ENCODE results near the gene STIP1.

Gene STIP1

DNA sequence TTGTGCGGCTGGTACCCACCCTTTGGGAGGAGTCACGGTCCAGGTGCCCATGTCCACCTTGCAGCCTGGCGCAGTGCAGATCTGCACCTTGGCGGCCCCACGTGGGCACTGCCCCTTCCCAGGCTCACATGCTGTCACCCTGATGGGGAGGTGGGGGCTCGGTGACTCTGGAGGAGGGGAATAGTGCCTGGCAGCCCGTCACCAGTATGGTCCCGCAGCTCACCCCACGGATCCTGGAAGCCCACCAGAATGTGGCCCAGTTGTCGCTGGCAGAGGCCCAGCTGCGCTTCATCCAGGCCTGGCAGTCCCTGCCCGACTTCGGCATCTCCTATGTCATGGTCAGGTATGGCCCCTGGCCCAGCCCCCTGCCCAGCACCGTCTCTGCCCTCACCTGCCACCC lies 34.8 kb downstream of the STIP1 start:
- DNase-seq (ENCODE audit: low spot score) (no peak), FAIRE-seq (no peak)

DNA sequence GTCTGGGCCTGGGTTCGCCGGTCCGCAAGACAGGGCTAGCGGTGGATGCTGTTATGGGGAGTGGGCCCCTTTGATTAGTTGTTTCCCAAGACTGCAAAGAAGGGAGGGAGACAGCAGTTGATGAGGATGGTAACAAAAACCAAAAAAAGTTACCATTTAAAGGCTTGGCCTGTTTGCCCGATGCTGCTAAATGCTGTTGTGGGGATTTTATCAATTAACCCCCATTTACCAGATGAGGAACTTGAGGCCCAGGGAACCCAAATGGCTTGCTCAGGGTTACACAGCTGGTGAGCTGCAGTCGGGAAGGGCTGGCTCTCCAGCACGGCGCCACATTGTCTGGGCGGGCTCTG lies 36.7 kb downstream of the STIP1 start:
- FAIRE-seq (no peak), DNase-seq (ENCODE audit: low spot score) (no peak)

DNA sequence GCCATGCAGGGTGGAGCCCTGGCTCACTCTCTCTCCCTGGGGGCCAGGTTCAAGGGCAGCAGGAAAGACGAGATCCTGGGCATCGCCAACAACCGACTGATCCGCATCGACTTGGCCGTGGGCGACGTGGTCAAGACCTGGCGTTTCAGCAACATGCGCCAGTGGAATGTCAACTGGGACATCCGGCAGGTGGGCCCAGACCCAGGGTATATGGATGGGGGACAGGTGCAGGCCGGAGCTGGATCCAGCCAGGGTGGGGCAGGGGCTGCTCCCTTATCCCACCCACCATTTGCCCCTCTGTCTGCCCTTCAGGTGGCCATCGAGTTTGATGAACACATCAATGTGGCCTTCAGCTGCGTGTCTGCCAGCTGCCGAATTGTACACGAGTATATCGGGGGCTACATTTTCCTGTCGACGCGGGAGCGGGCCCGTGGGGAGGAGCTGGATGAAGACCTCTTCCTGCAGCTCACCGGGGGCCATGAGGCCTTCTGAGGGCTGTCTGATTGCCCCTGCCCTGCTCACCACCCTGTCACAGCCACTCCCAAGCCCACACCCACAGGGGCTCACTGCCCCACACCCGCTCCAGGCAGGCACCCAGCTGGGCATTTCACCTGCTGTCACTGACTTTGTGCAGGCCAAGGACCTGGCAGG lies 37.2 kb downstream of the STIP1 start:
- no peak for FAIRE-seq

GRCh38 chr11:64224151-64224890 lies 38.4 kb downstream of the STIP1 start:
- FAIRE-seq (no peak), DNase-seq (ENCODE audit: low spot score) (no peak)

More for the DNA sequence above, 37.2 kb downstream of the STIP1 start:
- no peak for DNase-seq (ENCODE audit: low spot score)

GRCh38 chr11:64224891-64225607 lies 39.1 kb downstream of the STIP1 start:
- DNase-seq (ENCODE audit: low spot score), result no peak

DNA sequence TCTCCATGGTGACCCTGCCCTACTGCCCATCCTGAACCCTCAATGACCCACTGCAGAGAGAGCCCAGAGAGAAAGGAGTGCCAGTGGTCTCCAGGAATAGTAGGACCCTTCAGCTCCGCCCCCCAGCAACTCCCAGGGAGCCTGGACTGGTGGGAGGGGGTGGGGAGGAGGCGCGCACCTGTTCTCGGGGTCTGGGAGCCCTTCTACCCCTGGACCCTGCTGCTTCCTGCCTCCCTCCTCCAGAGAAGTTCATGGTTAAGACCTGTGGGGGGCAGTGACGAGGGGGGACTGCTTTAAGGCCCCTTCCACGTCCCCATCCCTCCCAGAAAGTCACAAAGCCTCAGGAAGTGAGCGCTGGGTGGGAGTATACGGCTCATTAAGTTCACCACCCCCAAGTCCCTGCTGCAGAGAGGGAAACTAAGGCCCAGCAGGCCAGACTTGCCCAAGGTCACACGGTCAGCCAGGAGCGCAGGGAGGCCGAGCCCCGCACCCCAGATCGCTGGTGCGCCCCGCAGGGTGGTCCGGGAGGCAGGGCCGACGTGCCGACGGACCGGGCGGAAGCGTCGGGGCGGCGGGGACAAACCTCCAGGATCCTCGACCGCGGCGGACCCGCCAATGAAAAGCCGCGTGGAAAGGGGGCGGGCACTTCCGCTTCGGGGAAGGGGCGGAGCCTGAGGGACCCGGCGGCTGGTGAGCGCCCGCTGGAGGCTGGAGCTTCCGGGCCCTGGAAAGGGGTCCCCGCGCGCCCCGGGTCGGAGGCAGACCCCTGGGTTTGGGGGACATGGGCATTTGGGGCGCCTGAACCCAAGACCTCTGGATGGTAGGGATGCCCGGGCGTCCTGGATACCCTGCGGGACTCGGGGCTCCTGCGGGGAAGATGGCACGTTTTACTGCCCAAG lies 39.9 kb downstream of the STIP1 start, which contains the start of the genes NUDT22 and TRPT1:
Gene NUDT22, plus strand, starts transcription at position 667 of the 899 bp plus-strand sequence. CDS start 379 bp downstream, outside the sequence.
Gene TRPT1, minus strand, starts transcription at position 579 of the 899 bp plus-strand sequence. Its CDS starts 326 bp downstream, at position 253.
- FAIRE-seq (no peak), DNase-seq (ENCODE audit: low spot score) (peak; percentile 96)

More at GRCh38 chr11:64224891-64225607, 39.1 kb downstream of the STIP1 start:
- FAIRE-seq, result no peak

- FAIRE-seq (no peak), DNase-seq (ENCODE audit: low spot score) (peak; percentile 45)
These were observed 40.6 kb downstream of the STIP1 start for GRCh38 chr11:64226507-64227051.

GRCh38 chr11:64227405-64227956 lies 41.5 kb downstream of the STIP1 start:
- FAIRE-seq (no peak), DNase-seq (ENCODE audit: low spot score) (no peak)

DNA sequence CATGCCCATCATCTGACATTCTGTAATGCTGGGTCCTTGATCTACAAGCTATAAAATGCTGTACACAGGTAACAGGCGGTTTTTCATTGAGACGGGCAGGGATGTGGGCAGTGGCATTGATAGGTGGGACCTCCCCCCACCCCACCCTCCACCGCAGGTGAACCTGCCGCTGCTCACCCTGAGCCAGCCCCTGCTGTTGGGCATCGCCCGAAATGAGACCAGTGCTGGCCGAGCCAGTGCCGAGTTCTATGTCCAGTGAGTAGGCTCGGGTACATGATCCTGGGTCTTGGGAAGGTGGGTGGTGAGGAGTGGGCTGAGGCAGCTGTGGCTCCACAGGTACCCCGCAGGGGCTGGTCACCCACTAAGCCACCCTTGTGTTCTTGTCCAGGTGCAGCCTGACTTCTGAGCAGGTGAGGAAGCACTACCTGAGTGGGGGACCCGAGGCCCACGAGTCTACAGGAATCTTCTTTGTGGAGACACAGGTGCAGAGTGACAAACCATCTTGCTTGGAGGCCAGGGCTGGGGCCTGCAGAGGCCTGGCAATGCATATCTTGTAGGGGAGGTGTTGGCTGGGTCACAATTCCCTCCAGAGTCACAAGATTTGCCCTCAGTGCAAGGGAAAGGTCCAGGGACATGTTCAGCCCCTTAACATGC lies 43.2 kb downstream of the STIP1 start:
- DNase-seq (ENCODE audit: low spot score), result no peak
- FAIRE-seq, result no peak

DNA sequence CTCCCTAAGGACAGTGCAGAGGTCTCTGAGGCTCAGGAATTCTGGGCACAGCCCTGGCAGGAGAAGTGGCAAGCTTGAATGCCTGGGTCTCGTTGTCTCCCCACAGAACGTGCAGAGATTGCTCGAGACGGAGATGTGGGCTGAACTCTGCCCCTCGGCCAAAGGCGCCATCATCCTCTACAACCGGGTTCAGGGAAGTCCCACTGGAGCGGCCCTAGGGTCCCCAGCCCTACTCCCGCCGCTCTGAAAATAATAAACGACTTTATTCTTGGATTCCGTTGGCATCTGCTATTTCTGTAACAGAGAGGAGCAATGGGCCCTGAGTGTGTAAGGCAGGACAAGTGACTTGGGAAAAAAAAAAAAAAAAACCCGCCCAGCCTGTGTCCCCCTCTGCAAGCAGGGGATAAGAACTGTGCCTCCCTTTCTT lies 43.8 kb downstream of the STIP1 start:
- DNase-seq (ENCODE audit: low spot score) (no peak), FAIRE-seq (no peak)

DNA sequence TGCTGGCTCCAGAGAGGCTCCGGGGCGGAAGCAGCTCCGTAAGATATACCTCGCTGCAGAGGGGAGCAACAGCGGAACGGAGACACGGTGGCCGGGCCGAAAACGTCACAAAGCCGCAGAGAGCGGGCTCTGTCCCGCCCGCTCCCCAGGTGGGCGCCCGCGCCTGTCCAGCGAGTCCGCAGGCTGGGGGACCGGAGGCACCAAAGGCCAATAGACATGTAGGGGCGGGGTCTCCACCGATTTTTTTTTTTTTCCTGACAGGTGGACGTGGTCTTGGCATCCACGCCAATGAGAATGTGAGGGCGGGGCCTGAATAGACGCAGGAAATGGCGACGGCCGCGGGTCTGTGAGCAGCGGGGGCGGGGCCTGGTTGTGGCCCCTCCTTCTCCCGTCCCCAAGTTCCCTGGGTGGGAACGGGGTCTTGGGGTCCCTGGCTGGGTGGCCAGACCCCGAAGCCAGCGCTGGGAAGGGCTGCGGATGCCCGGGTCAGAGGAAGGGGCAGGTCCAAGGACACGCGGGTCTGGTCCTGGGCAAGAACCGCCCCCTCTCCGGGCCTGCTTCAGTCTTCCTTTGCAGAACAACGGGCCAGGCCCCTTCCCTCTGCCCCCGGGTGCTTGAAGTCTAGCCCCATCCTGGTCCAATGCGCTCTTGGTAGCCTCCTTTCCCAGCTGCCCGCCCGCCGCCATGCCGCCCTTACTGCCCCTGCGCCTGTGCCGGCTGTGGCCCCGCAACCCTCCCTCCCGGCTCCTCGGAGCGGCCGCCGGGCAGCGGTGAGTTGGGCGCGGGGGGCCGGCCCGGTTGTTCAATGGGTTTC lies 44.4 kb downstream of the STIP1 start, which contains the start of gene DNAJC4:
Gene DNAJC4, plus strand, starts transcription at position 378 of the 814 bp plus-strand sequence. Its CDS starts 307 bp downstream, at position 685.
- DNase-seq (ENCODE audit: low spot score) (peak; percentile 90), FAIRE-seq (no peak)

GRCh38 chr11:64230985-64231365 lies 45.0 kb downstream of the STIP1 start:
- no peak for FAIRE-seq
- DNase-seq (ENCODE audit: low spot score), result no peak

DNA sequence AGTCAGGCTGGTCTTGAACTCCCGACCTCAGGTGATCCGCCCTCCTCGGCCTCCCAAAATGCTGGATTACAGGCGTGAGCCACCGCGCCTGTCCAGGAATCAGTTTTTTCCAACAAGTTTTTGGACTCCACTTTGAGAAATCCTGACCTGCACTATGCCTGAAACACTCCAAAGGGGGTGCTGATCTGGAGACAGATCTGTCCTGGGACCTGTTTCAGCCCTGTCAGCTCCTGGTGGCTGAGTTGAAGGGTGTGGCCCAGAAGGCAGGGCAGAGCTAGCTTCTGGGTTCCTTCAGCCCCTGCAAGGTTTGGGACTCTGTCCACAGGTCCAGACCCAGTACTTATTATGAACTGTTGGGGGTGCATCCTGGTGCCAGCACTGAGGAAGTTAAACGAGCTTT lies 45.6 kb downstream of the STIP1 start:
- FAIRE-seq, result no peak
- no peak for DNase-seq (ENCODE audit: low spot score)

DNA sequence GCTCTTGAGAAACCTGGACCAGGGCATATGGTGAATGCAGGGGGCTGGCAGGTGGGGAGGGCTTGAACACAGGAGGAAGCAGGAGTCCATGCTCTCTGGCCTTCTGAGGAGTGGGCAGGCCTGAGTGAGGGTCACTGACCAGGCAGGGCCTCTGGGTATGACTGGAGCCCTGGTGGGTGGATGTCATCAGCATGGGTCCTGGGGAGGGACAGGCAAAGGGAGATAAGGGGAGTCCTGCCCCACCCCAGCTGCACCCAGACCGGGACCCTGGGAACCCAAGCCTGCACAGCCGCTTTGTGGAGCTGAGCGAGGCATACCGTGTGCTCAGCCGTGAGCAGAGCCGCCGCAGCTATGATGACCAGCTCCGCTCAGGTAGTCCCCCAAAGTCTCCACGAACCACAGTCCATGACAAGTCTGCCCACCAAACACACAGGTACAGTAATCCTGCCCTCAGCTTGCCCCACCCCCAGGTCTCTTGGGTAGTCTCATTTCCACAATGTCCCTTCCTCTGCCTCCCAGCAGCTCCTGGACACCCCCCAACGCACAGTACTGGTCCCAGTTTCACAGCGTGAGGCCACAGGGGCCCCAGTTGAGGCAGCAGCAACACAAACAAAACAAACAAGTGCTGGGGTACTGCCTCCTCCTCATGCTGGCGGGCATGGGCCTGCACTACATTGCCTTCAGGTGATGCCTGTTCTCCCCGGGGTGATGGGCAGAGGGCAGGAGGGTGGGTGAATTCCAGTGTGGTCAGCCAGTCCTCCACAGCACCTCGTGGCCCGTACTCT lies 46.4 kb downstream of the STIP1 start:
- no peak for DNase-seq (ENCODE audit: low spot score)
- FAIRE-seq, result no peak

GRCh38 chr11:64232967-64233315 lies 47.0 kb downstream of the STIP1 start:
- DNase-seq (ENCODE audit: low spot score) (no peak), FAIRE-seq (no peak)

GRCh38 chr11:64233913-64234586 lies 48.1 kb downstream of the STIP1 start, which contains the start of gene VEGFB:
Gene VEGFB, plus strand, starts transcription at chr11:64234584. Its CDS starts 250 bp downstream, at chr11:64234834.
- peak; percentile 86 for DNase-seq (ENCODE audit: low spot score)

GRCh38 chr11:64234647-64235379 lies 48.8 kb downstream of the STIP1 start:
- DNase-seq (ENCODE audit: low spot score), result peak; percentile 71
- no peak for FAIRE-seq

More at GRCh38 chr11:64233913-64234586, 48.1 kb downstream of the STIP1 start, which contains the start of gene VEGFB:
- FAIRE-seq, result no peak
